Fibroblast of mammary gland (primary cell): ENCODE results near the gene TBRG4.

ENCODE experiments used
- DNase-seq: peaks from one replicate; pipeline ENCODE4 v3.0.0-alpha.2; 2010; ENCODE audit warnings: low read depth
- H3K4me3 ChIP-seq: 2 replicates; pipeline ENCODE4 v1.5.1; 2011; ENCODE audit warnings: low read depth, mild to moderate bottlenecking, low read length, moderate library complexity; ENCODE audit not compliant: control insufficient read depth
- CTCF ChIP-seq: conservative IDR thresholded peaks from 2 replicates; pipeline ENCODE4 v1.5.1; 2011; ENCODE audit warnings: low read depth, low read length, inconsistent platforms; ENCODE audit not compliant: control insufficient read depth, insufficient read depth

Gene TBRG4

GRCh38 chr7:45089341-45089891, 22.1 kb downstream of the TBRG4 start:
- peak; percentile 54 for DNase-seq
- peak overlapping the region; percentile 52 for H3K4me3 ChIP-seq
- no peak for TF ChIP-seq CTCF

- no peak for TF ChIP-seq CTCF
- no peak for DNase-seq
- H3K4me3 ChIP-seq, result peak within 1 kb of the TSS; percentile 52
Observed at GRCh38 chr7:45088821-45089340, 22.6 kb downstream of the TBRG4 start, which contains the start of gene NACAD. NACAD (minus strand) TSS chr7:45088969; CDS start chr7:45088894, 75 bp downstream.

GRCh38 chr7:45088146-45088701, 23.3 kb downstream of the TBRG4 start:
- DNase-seq, result no peak
- no peak for TF ChIP-seq CTCF
- H3K4me3 ChIP-seq, result peak overlapping the region; percentile 16

- no peak overlapping the region for H3K4me3 ChIP-seq
- TF ChIP-seq CTCF, result no peak
- DNase-seq, result no peak
Observed at GRCh38 chr7:45087301-45088145, 24.0 kb downstream of the TBRG4 start.

GRCh38 chr7:45086331-45087065, 25.0 kb downstream of the TBRG4 start:
- no peak for DNase-seq
- no peak for TF ChIP-seq CTCF
- H3K4me3 ChIP-seq, result no peak overlapping the region

- H3K4me3 ChIP-seq, result no peak overlapping the region
- TF ChIP-seq CTCF, result no peak
- no peak for DNase-seq
Observed at GRCh38 chr7:45085619-45086200, 25.8 kb downstream of the TBRG4 start.
